GM19455 (cell line): ENCODE data around the gene BFAR.
"Not testable (repeated sequence)": the region's sequence is repeated elsewhere in the genome, so short reads cannot be mapped to it uniquely, and the experiment has no call there.

Experiments used
- ATAC-seq: cut with Tn5 transposase; IDR thresholded peaks from one replicate; pipeline ENCODE4 v1.9.1; 2021; ENCODE audit not compliant: unreplicated experiment

The BFAR gene

DNA sequence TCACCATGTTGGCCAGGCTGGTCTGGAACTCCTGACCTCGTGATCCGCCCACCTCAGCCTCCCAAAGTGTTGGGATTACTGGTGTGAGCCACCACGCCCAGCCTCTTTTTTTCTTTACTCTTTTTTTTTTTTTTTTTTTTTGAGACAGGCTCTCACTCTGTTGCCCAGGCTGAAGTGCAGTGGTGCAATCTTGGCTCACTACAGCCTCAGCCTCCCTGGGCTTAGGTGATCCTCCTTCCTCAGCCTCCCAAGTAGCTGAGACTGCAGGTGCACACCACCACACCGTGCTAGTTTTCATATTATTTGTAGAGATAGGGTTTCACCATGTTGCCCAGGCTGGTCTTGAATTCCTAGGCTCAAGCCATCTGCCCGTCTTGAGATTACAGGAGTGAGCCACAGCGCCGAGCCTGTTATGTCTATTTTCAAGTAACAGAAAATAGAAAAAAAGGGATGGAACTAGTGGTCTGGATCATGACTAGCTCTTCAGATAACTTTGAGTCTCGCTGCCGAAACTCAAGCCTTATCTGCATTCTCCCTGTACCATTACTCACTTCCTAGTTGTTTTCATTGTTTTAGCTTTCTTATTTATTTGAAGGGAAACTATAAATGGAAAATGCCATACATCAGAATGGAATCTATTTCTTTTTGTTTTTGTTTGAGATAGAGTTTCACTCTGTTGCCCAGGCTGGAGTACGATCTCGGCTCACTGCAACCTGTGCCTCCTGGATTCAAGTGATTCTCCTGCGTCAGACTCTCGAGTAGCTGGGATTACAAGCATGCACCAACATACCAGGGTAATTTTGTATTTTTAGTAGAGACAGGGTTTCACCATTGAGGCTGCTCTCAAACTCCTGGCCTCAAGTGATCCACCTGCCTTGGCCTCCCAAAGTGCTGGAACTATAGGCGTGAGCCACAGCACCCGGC is 53.4 kb downstream of the BFAR start:
- ATAC-seq, result not testable (repeated sequence)

DNA sequence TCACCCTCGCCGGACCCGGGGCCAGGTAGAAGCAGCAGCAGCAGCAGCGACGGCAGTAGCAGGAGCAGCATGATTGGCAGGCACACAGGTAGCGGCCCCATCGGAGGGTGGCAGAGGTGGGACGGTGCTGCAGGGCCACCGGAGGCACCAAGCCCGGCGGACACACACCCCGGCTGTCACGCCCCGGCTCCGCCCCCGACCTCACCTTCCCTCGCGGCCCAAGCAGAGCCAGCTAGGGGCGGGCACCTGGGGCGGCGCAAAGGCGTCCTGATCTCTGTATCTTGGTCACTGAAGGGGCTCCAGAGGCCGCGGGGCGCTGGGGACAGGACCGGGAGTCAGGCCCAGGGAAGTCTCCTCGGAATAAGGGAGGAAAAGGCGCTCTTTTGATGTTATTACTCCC is 61.4 kb downstream of the BFAR start, which contains the start of gene PLA2G10:
Gene PLA2G10, minus strand, starts transcription at position 180 of the 400 bp plus-strand sequence. Its CDS starts 79 bp downstream, at position 101.
- not testable (repeated sequence) for ATAC-seq

GRCh38 chr16:14701859-14702258 is 69.1 kb downstream of the BFAR start:
- ATAC-seq, result not testable (repeated sequence)

DNA sequence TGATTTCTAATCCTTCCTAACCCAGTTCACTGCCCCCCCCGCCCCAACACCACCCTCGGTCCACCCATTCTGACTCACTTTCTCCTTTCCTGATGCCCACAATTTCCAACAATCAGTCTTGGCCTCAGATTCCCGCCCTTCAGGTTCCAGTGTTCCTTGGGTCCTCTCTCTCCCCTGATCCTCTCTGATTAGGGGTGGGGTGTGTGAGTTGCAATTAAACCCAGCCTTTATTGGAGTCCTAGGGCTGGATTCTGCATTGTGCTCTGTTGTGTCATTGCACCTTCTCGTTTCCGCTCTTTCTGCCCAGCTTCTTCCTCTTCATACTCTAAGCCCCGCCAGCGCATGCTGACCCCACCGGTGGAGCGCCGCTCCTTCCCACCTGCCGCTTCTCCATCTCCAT is 69.9 kb downstream of the BFAR start:
- ATAC-seq, result not testable (repeated sequence)

- ATAC-seq, result peak; percentile 97
Measured at GRCh38 chr16:14703156-14704011, 70.6 kb downstream of the BFAR start, which contains the start of gene NPIPA3. TSS of gene NPIPA3 (plus strand) at chr16:14703411. CDS start at chr16:14708944, 5,533 bp downstream.
